ENCODE data around the gene BMPR1B. TPM values are rescaled to one million over a fixed set of nuclear protein-coding genes. Genes with fewer than 3 reads are reported as not detected.

BMPR1B gene
- total RNA-seq, 1 donor from 2014 or later: 5.6 TPM

- TF ChIP-seq CTCF (IDR thresholded peaks at IDR 0.05): no peak
- H3K27ac Mint-ChIP-seq (ENCODE audit: unreplicated experiment): no peak overlapping the region
- DNase-seq (ENCODE audit: low spot score): no peak
- peaks cover 6% of the 10 kb centered on the region for H3K9me3 Mint-ChIP-seq (ENCODE audit: low read depth)
- H3K27me3 Mint-ChIP-seq (ENCODE audit: low read depth): no peaks in the 10 kb centered on the region
- H3K4me3 Mint-ChIP-seq (ENCODE audit: unreplicated experiment): no peak overlapping the region
- peaks cover 17% of the 10 kb centered on the region for H3K4me1 Mint-ChIP-seq (ENCODE audit: low read depth)
- peaks cover 1% of the 10 kb centered on the region for H3K36me3 Mint-ChIP-seq (ENCODE audit: low read depth)
Measured at GRCh38 chr4:95071851-95072250, 314.1 kb downstream of the BMPR1B start.

- peaks cover 2% of the 10 kb centered on the region for H3K9me3 Mint-ChIP-seq (ENCODE audit: low read depth)
- DNase-seq (ENCODE audit: low spot score): no peak
- H3K36me3 Mint-ChIP-seq (ENCODE audit: low read depth): peaks cover 1% of the 10 kb centered on the region
- peaks cover 9% of the 10 kb centered on the region for H3K4me1 Mint-ChIP-seq (ENCODE audit: low read depth)
- H3K4me3 Mint-ChIP-seq (ENCODE audit: unreplicated experiment): no peak overlapping the region
- no peak for TF ChIP-seq CTCF (IDR thresholded peaks at IDR 0.05)
- H3K27me3 Mint-ChIP-seq (ENCODE audit: low read depth): no peaks in the 10 kb centered on the region
- H3K27ac Mint-ChIP-seq (ENCODE audit: unreplicated experiment): no peak overlapping the region
Measured at GRCh38 chr4:95073646-95074045, 315.9 kb downstream of the BMPR1B start.

- Mint-ChIP-seq H3K4me1 (ENCODE audit: low read depth) (no peaks in the 10 kb centered on the region), H3K27me3 (ENCODE audit: low read depth) (no peaks in the 10 kb centered on the region), H3K27ac (ENCODE audit: unreplicated experiment) (no peak overlapping the region)
Measured at GRCh38 chr4:95077864-95078263, 320.1 kb downstream of the BMPR1B start.

GRCh38 chr4:95080969-95081368, 323.2 kb downstream of the BMPR1B start:
- Mint-ChIP-seq H3K4me3 (ENCODE audit: unreplicated experiment) (no peak overlapping the region), H3K27ac (ENCODE audit: unreplicated experiment) (no peak overlapping the region), H3K36me3 (ENCODE audit: low read depth) (no peaks in the 10 kb centered on the region), H3K4me1 (ENCODE audit: low read depth) (peaks cover 8% of the 10 kb centered on the region), H3K27me3 (ENCODE audit: low read depth) (no peaks in the 10 kb centered on the region), H3K9me3 (ENCODE audit: low read depth) (no peaks in the 10 kb centered on the region)
- TF ChIP-seq CTCF (IDR thresholded peaks at IDR 0.05): no peak
- no peak for DNase-seq (ENCODE audit: low spot score)

More at GRCh38 chr4:95077864-95078263, 320.1 kb downstream of the BMPR1B start:
- no peaks in the 10 kb centered on the region for H3K36me3 Mint-ChIP-seq (ENCODE audit: low read depth)
- no peak for TF ChIP-seq CTCF (IDR thresholded peaks at IDR 0.05)
- no peak overlapping the region for H3K4me3 Mint-ChIP-seq (ENCODE audit: unreplicated experiment)
- no peak for DNase-seq (ENCODE audit: low spot score)
- H3K9me3 Mint-ChIP-seq (ENCODE audit: low read depth): no peaks in the 10 kb centered on the region

GRCh38 chr4:95084584-95084983, 326.8 kb downstream of the BMPR1B start:
- Mint-ChIP-seq H3K27me3 (ENCODE audit: low read depth) (no peaks in the 10 kb centered on the region), H3K9me3 (ENCODE audit: low read depth) (no peaks in the 10 kb centered on the region), H3K4me3 (ENCODE audit: unreplicated experiment) (no peak overlapping the region), H3K4me1 (ENCODE audit: low read depth) (peaks cover 22% of the 10 kb centered on the region), H3K27ac (ENCODE audit: unreplicated experiment) (no peak overlapping the region), H3K36me3 (ENCODE audit: low read depth) (no peaks in the 10 kb centered on the region)
- DNase-seq (ENCODE audit: low spot score): no peak
- TF ChIP-seq CTCF (IDR thresholded peaks at IDR 0.05): no peak
